PC-3 (cell line): Measurements from ENCODE around the gene CCSER1. TPM values are rescaled to one million over a fixed set of nuclear protein-coding genes. Genes with fewer than 3 reads are reported as not detected.
A peak's percentile ranks its signal among the peaks of the same experiment; 100 is the strongest.

ENCODE experiments used
- ATAC-seq: fragments of 200-7000 bp; cut with Tn5 transposase; 2 replicates; pipeline ENCODE4 v1.9.1; 2020; ENCODE audit warnings: mild to moderate bottlenecking, moderate library complexity
- BruUV-seq: library from RNA; stranded (reverse); fragments of 400-500 nt; replicated peaks from 2 replicates; lab custom pipeline; 2021; lab: Mats Ljungman, UMichigan
- CTCF ChIA-PET: fragments of 300-600 bp; sonication (Branson Sonifier 250); formaldehyde crosslinking; loops from one replicate; lab custom pipeline; 2022; ENCODE audit warnings: antibody characterized with exemption; lab: Charles Lee
- POLR2A ChIA-PET: fragments of 300-600 bp; sonication (Branson Sonifier 250); formaldehyde crosslinking; loops from one replicate; lab custom pipeline; 2022; ENCODE audit warnings: antibody characterized with exemption; ENCODE audit not compliant: unreplicated experiment; lab: Charles Lee
- DNase-seq: peaks from one replicate; pipeline ENCODE4 v3.0.0-alpha.2; 2015
- H2AFZ ChIP-seq: fragments of 300-600 bp; sonication (generic); 2 replicates; pipeline ENCODE4 v1.6.0; 2016; ENCODE audit warnings: antibody characterized with exemption, low read length
- H3F3A ChIP-seq: fragments of 300-600 bp; sonication (generic); one replicate; pipeline ENCODE4 v1.6.0; 2017; ENCODE audit warnings: antibody characterized with exemption, low read length, control low read depth, mild to moderate bottlenecking; ENCODE audit not compliant: unreplicated experiment
- H3K27ac ChIP-seq: fragments of 300-600 bp; sonication (generic); 2 replicates; pipeline ENCODE4 v1.5.1; 2016; ENCODE audit warnings: mild to moderate bottlenecking, low read length
- H3K27me3 ChIP-seq: fragments of 300-600 bp; sonication (generic); 2 replicates; pipeline ENCODE4 v1.6.1; 2016; ENCODE audit warnings: low read length, mixed read lengths
- H3K36me3 ChIP-seq: fragments of 300-600 bp; sonication (generic); 2 replicates; pipeline ENCODE4 v1.6.1; 2016; ENCODE audit warnings: low read depth, mixed run types, low read length, mixed read lengths
- H3K4me1 ChIP-seq: fragments of 300-600 bp; sonication (generic); 2 replicates; pipeline ENCODE4 v1.5.1; 2016; ENCODE audit warnings: low read length; ENCODE audit not compliant: insufficient read depth
- H3K4me2 ChIP-seq: fragments of 300-600 bp; sonication (generic); 2 replicates; pipeline ENCODE4 v1.6.0; 2016; ENCODE audit warnings: low read length
- H3K4me3 ChIP-seq: fragments of 300-600 bp; sonication (generic); 2 replicates; pipeline ENCODE4 v1.5.1; 2016; ENCODE audit warnings: mild to moderate bottlenecking, low read length, mixed read lengths
- H3K79me2 ChIP-seq: fragments of 300-600 bp; sonication (generic); 2 replicates; pipeline ENCODE4 v1.6.1; 2017; ENCODE audit warnings: low read length, mixed read lengths
- H3K9ac ChIP-seq: fragments of 300-600 bp; sonication (generic); 2 replicates; pipeline ENCODE4 v1.6.0; 2016; ENCODE audit warnings: mild to moderate bottlenecking, low read length
- H3K9me2 ChIP-seq: fragments of 300-600 bp; sonication (generic); replicated peaks from 2 replicates; pipeline ENCODE4 v1.6.1; 2016; ENCODE audit warnings: mixed run types, low read length, mixed read lengths
- H3K9me3 ChIP-seq: fragments of 300-600 bp; sonication (generic); 2 replicates; pipeline ENCODE4 v1.6.1; 2016; ENCODE audit warnings: low read length, mixed read lengths
- H4K20me1 ChIP-seq: fragments of 300-600 bp; sonication (generic); 2 replicates; pipeline ENCODE4 v1.6.1; 2016; ENCODE audit warnings: low read length, mixed read lengths
- CTCF ChIP-seq: fragments of 300-600 bp; sonication (generic); conservative IDR thresholded peaks from 2 replicates; pipeline ENCODE4 v1.5.1; 2017; ENCODE audit warnings: antibody characterized with exemption, low read depth, mild to moderate bottlenecking, low read length
- EZH2 ChIP-seq: fragments of 300-600 bp; sonication (generic); IDR thresholded peaks from one replicate; pipeline ENCODE4 v1.6.1; 2017; ENCODE audit warnings: antibody characterized with exemption, mild to moderate bottlenecking, low read length; ENCODE audit not compliant: unreplicated experiment
- EZH2phosphoT487 ChIP-seq: fragments of 300-600 bp; sonication (generic); IDR thresholded peaks from 2 replicates; pipeline ENCODE4 v1.6.1; 2018; ENCODE audit warnings: mild to moderate bottlenecking, antibody characterized with exemption, low read length, borderline replicate concordance
- intact Hi-C: fragments of 100-400 bp; cut with micrococcal nuclease; formaldehyde crosslinking; loops from 2 replicates; pipeline ENCODE4 v1.9.0; 2023
- total RNA-seq: library from RNA; depleted of rRNA; stranded (reverse); fragments of >200 nt; gene quantifications from 2 replicates; pipeline ENCODE4 v1.2.3, GENCODE V29; 2014

The CCSER1 gene
- total RNA-seq, 1 experiment from 2014 or later: 6.0 TPM

DNA sequence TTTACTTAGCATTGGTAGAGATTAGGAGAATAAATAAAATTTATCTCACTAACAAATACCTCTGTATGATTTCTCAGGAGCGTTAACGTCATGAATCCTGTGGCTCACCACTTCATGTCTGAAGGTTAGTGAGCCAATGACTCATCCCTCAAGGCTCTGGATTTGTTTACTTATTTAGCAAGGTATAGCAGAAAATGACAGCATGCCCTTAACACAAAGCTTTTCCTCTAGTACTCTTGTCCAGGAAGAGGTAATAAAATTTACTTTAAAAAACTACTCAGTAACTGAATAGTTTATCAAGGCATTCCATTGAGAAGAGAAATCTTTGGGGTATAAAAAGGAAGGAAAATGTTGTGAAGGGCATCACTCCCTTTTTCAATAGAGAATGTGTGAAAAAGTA lies 823.8 kb downstream of the CCSER1 start:
- H2AFZ ChIP-seq: no peak overlapping the region
- no peaks in the 10 kb centered on the region for H3K79me2 ChIP-seq
- ChIA-PET CTCF (no interaction called here), POLR2A (no interaction called here)
- peak; percentile 97 for ATAC-seq
- H3K9me2 ChIP-seq: no peaks in the 10 kb centered on the region
- no peaks in the 10 kb centered on the region for H3F3A ChIP-seq
- BruUV-seq: no TSS peak
- no peaks in the 10 kb centered on the region for H3K27me3 ChIP-seq
- H4K20me1 ChIP-seq: no peaks in the 10 kb centered on the region
- no peaks in the 10 kb centered on the region for H3K36me3 ChIP-seq
- DNase-seq: peak; percentile 92
- H3K27ac ChIP-seq: peak overlapping the region; percentile 74
- intact Hi-C loops: loop anchor here (10.0 kb wide), 3 partner anchors 94 to 536 kb away; no protein-coding TSS in a partner anchor
- TF ChIP-seq CTCF: no peak
- no peak for TF ChIP-seq EZH2
- TF ChIP-seq EZH2phosphoT487: no peak
- H3K4me1 ChIP-seq: peaks cover 29% of the 10 kb centered on the region
- H3K4me2 ChIP-seq: peak overlapping the region; percentile 75
- peak overlapping the region; percentile 46 for H3K4me3 ChIP-seq
- no peak overlapping the region for H3K9ac ChIP-seq
- no peaks in the 10 kb centered on the region for H3K9me3 ChIP-seq

GRCh38 chr4:90958256-90958895 lies 831.2 kb downstream of the CCSER1 start:
- Histone ChIP-seq H4K20me1 (no peaks in the 10 kb centered on the region), H3K36me3 (no peaks in the 10 kb centered on the region), H3K9me3 (no peaks in the 10 kb centered on the region), H3K79me2 (no peaks in the 10 kb centered on the region), H3K4me1 (peaks cover 17% of the 10 kb centered on the region), H3K9me2 (no peaks in the 10 kb centered on the region), H3F3A (no peaks in the 10 kb centered on the region), H3K9ac (no peak overlapping the region), H3K4me3 (no peak overlapping the region), H3K4me2 (peak overlapping the region; percentile 57), H3K27ac (no peak overlapping the region), H2AFZ (no peak overlapping the region), H3K27me3 (no peaks in the 10 kb centered on the region)
- DNase-seq (peak; percentile 86), ATAC-seq (peak; percentile 96)
- TF ChIP-seq EZH2 (no peak), CTCF (no peak), EZH2phosphoT487 (no peak)
- intact Hi-C loops: loop anchor here (10.0 kb wide), 3 partner anchors 86 to 544 kb away; no protein-coding TSS in a partner anchor
- no TSS peak for BruUV-seq
- POLR2A ChIA-PET: no interaction called here
- CTCF ChIA-PET: no interaction called here

DNA sequence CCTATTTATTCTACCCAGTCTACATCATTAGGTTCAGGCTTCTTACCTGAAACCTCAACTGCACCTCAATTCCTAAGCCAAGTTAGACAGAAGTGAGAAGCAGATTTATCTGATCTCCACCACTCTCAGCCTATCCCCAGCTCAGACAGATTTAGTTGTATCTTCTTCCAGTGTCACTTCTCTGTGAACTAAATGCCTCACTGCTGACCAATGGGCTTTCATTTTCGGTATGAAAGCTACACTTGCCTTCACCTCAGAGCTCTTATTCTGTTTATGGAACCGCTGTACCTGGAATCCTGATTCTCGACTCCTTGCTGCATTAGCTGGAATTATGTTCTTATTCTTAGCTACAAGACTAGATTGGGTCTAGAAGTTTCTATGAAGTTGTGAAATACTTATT lies 833.2 kb downstream of the CCSER1 start:
- BruUV-seq: no TSS peak
- H3K36me3 ChIP-seq: no peaks in the 10 kb centered on the region
- no peaks in the 10 kb centered on the region for H3K27me3 ChIP-seq
- ChIA-PET POLR2A (no interaction called here), CTCF (no interaction called here)
- H3K27ac ChIP-seq: no peak overlapping the region
- peaks cover 17% of the 10 kb centered on the region for H3K4me1 ChIP-seq
- H3K4me3 ChIP-seq: no peak overlapping the region
- H3F3A ChIP-seq: no peaks in the 10 kb centered on the region
- no peak overlapping the region for H2AFZ ChIP-seq
- DNase-seq: no peak
- ATAC-seq: no peak
- H3K79me2 ChIP-seq: no peaks in the 10 kb centered on the region
- no peaks in the 10 kb centered on the region for H3K9me3 ChIP-seq
- intact Hi-C loops: no loop called here
- H3K9ac ChIP-seq: no peak overlapping the region
- no peak overlapping the region for H3K4me2 ChIP-seq
- TF ChIP-seq CTCF: no peak
- TF ChIP-seq EZH2: no peak
- no peak for TF ChIP-seq EZH2phosphoT487
- no peaks in the 10 kb centered on the region for H3K9me2 ChIP-seq
- no peaks in the 10 kb centered on the region for H4K20me1 ChIP-seq
